IMR-90 (cell line): ENCODE data around the gene PITX2. TPM values are rescaled to one million over a fixed set of nuclear protein-coding genes. Genes with fewer than 3 reads are reported as not detected.

Experiments used
- ATAC-seq: fragments of 200-7000 bp; cut with Tn5 transposase; 2 replicates; pipeline ENCODE4 v1.9.1; 2020; ENCODE audit warnings: low read depth, mild to moderate bottlenecking, moderate library complexity
- BruUV-seq: library from RNA; stranded (reverse); fragments of 400-500 nt; replicated peaks from 2 replicates; lab custom pipeline; 2021; lab: Mats Ljungman, UMichigan
- CTCF ChIA-PET: fragments of 300-600 bp; formaldehyde crosslinking; extraction: SDS; loops from one replicate; lab custom pipeline; 2021; ENCODE audit warnings: antibody characterized with exemption; lab: Yijun Ruan, JAX
- POLR2A ChIA-PET: fragments of 300-600 bp; sonication (Branson Sonifier 250); formaldehyde crosslinking; loops from one replicate; lab custom pipeline; 2022; ENCODE audit warnings: antibody characterized with exemption; ENCODE audit not compliant: unreplicated experiment; lab: Charles Lee
- DNase-seq: peaks from one replicate; pipeline ENCODE4 v3.0.0; 2013
- H2AFZ ChIP-seq: replicated peaks from 2 replicates; pipeline ENCODE3; 2013; ENCODE audit warnings: low read length, mild to moderate bottlenecking; ENCODE audit not compliant: poor library complexity
- H2AK5ac ChIP-seq: 2 replicates; pipeline ENCODE4 v1.6.1; 2013; ENCODE audit warnings: low read depth, low read length, inconsistent platforms
- H2AK9ac ChIP-seq: replicated peaks from 2 replicates; pipeline ENCODE3; 2013; ENCODE audit warnings: mild to moderate bottlenecking, low read depth, low read length, moderate library complexity; ENCODE audit not compliant: poor library complexity
- H2BK120ac ChIP-seq: 2 replicates; pipeline ENCODE4 v1.6.1; 2013; ENCODE audit warnings: low read depth, low read length, inconsistent platforms
- H2BK15ac ChIP-seq: 3 replicates; pipeline ENCODE4 v1.6.1; 2013; ENCODE audit warnings: low read depth, low read length, inconsistent platforms
- H2BK20ac ChIP-seq: 2 replicates; pipeline ENCODE4 v1.6.1; 2013; ENCODE audit warnings: low read depth, mild to moderate bottlenecking, inconsistent platforms, low read length, moderate library complexity
- H2BK5ac ChIP-seq: 2 replicates; pipeline ENCODE4 v1.6.1; 2013; ENCODE audit warnings: mild to moderate bottlenecking, low read depth, low read length, inconsistent platforms; ENCODE audit not compliant: poor library complexity, severe bottlenecking
- H3K14ac ChIP-seq: replicated peaks from 2 replicates; pipeline ENCODE4 v1.6.1; 2013; ENCODE audit warnings: low read depth, low read length, inconsistent platforms
- H3K18ac ChIP-seq: 2 replicates; pipeline ENCODE4 v1.6.1; 2013; ENCODE audit warnings: low read depth, low read length, control low read depth
- H3K23ac ChIP-seq: 2 replicates; pipeline ENCODE4 v1.6.1; 2013; ENCODE audit warnings: low read depth, low read length, inconsistent platforms
- H3K27ac ChIP-seq: 2 replicates; pipeline ENCODE4 v1.5.1; 2013; ENCODE audit warnings: mild to moderate bottlenecking, control low read depth, low read length; ENCODE audit not compliant: insufficient read depth
- H3K27me3 ChIP-seq: 2 replicates; pipeline ENCODE4 v1.6.1; 2013; ENCODE audit warnings: low read length; ENCODE audit not compliant: control insufficient read depth, insufficient read depth
- H3K36me3 ChIP-seq: 2 replicates; pipeline ENCODE4 v1.6.1; 2013; ENCODE audit warnings: low read length, mixed read lengths; ENCODE audit not compliant: control insufficient read depth, insufficient read depth
- H3K4ac ChIP-seq: 2 replicates; pipeline ENCODE4 v1.6.1; 2013; ENCODE audit warnings: low read depth, low read length, inconsistent platforms
- H3K4me1 ChIP-seq: 2 replicates; pipeline ENCODE4 v1.6.1; 2013; ENCODE audit warnings: low read length, mixed read lengths; ENCODE audit not compliant: control insufficient read depth, insufficient read depth
- H3K4me2 ChIP-seq: 2 replicates; pipeline ENCODE4 v1.6.1; 2013; ENCODE audit warnings: low read depth, mild to moderate bottlenecking, control low read depth, low read length, moderate library complexity
- H3K4me3 ChIP-seq: 2 replicates; pipeline ENCODE4 v1.5.1; 2013; ENCODE audit warnings: low read depth, mild to moderate bottlenecking, control low read depth, low read length, moderate library complexity; ENCODE audit not compliant: insufficient read depth
- H3K56ac ChIP-seq: 2 replicates; pipeline ENCODE4 v1.6.1; 2013; ENCODE audit warnings: low read length, inconsistent platforms; ENCODE audit not compliant: insufficient read depth; ENCODE audit errors: extremely low read depth
- H3K79me1 ChIP-seq, 2 experiments: 2 replicates each; pipeline ENCODE4 v1.6.1; 2013; ENCODE audit warnings: low read length in 2 of 2, inconsistent platforms in 1 of 2, low read depth in 1 of 2
- H3K9ac ChIP-seq: 2 replicates; pipeline ENCODE4 v1.6.1; 2013; ENCODE audit warnings: low read depth, low read length, control low read depth
- H3K9me1 ChIP-seq: 2 replicates; pipeline ENCODE4 v1.6.1; 2013; ENCODE audit warnings: low read length, inconsistent platforms; ENCODE audit not compliant: insufficient read depth
- H3K9me3 ChIP-seq: 2 replicates; pipeline ENCODE4 v1.6.1; 2013; ENCODE audit warnings: low read length; ENCODE audit not compliant: control insufficient read depth, insufficient read depth
- H4K20me1 ChIP-seq: 2 replicates; pipeline ENCODE4 v1.6.1; 2013; ENCODE audit warnings: low read length, inconsistent platforms; ENCODE audit not compliant: insufficient read depth
- H4K5ac ChIP-seq: 2 replicates; pipeline ENCODE4 v1.6.1; 2013; ENCODE audit warnings: mild to moderate bottlenecking, low read depth, low read length, control low read depth
- H4K8ac ChIP-seq, 2 experiments: 2 replicates each; pipeline ENCODE4 v1.6.1; 2013; ENCODE audit warnings: low read depth in 2 of 2, low read length in 2 of 2, control low read depth in 1 of 2, inconsistent platforms in 1 of 2
- H4K91ac ChIP-seq: 2 replicates; pipeline ENCODE4 v1.6.1; 2013; ENCODE audit warnings: low read depth, low read length, inconsistent platforms; ENCODE audit not compliant: insufficient read depth
- BHLHE40 ChIP-seq: fragments of 150-350 bp; IDR thresholded peaks from 2 replicates; pipeline ENCODE4 v1.6.1; 2016; ENCODE audit warnings: mild to moderate bottlenecking, low read depth, low read length
- CEBPB ChIP-seq: IDR thresholded peaks from 2 replicates; pipeline ENCODE4 v1.6.1; 2012; ENCODE audit warnings: low read depth, low read length, improper control_type of control experiment
- CHD1 ChIP-seq: IDR thresholded peaks from 2 replicates; pipeline ENCODE4 v1.6.1; 2012; ENCODE audit warnings: low read depth, low read length, improper control_type of control experiment
- FOS ChIP-seq: fragments of 150-350 bp; IDR thresholded peaks from 2 replicates; pipeline ENCODE4 v1.6.1; 2016; ENCODE audit warnings: low read depth, low read length
- MAFK ChIP-seq: IDR thresholded peaks from 2 replicates; pipeline ENCODE4 v1.6.1; 2012; ENCODE audit warnings: low read depth, low read length, improper control_type of control experiment
- MAZ ChIP-seq: IDR thresholded peaks from 2 replicates; pipeline ENCODE4 v1.6.1; 2012; ENCODE audit warnings: low read depth, mild to moderate bottlenecking, low read length, improper control_type of control experiment, moderate library complexity, borderline replicate concordance
- MXI1 ChIP-seq: IDR thresholded peaks from 2 replicates; pipeline ENCODE4 v1.6.1; 2012; ENCODE audit warnings: low read depth, mild to moderate bottlenecking, low read length, moderate library complexity, borderline replicate concordance
- NFE2L2 ChIP-seq: fragments of 150-350 bp; IDR thresholded peaks from 2 replicates; pipeline ENCODE4 v1.6.1; 2016; ENCODE audit warnings: low read depth, mild to moderate bottlenecking, low read length
- POLR2A ChIP-seq: IDR thresholded peaks from 2 replicates; pipeline ENCODE4 v1.6.1; 2012; ENCODE audit warnings: mild to moderate bottlenecking, low read depth, low read length
- RAD21 ChIP-seq: IDR thresholded peaks from 2 replicates; pipeline ENCODE4 v1.6.1; 2012; ENCODE audit warnings: low read length, improper control_type of control experiment
- RCOR1 ChIP-seq: IDR thresholded peaks from 2 replicates; pipeline ENCODE4 v1.6.1; 2012; ENCODE audit warnings: mild to moderate bottlenecking, low read length, improper control_type of control experiment; ENCODE audit not compliant: insufficient replicate concordance
- RFX5 ChIP-seq: IDR thresholded peaks from 2 replicates; pipeline ENCODE4 v1.8.0; 2012; ENCODE audit warnings: low read depth, mild to moderate bottlenecking, low read length, moderate library complexity
- SMC3 ChIP-seq: fragments of 150-350 bp; IDR thresholded peaks from 2 replicates; pipeline ENCODE4 v1.6.1; 2016; ENCODE audit warnings: low read depth, mild to moderate bottlenecking, antibody characterized with exemption, low read length, moderate library complexity
- WGBS, 2 experiments: methylation state at CpG; one replicate each; pipeline versions ENCODE4 v1.1.5 to v1.1.7; 2013; ENCODE audit warnings: missing lambda C conversion rate in 2 of 2; ENCODE audit not compliant: insufficient read length in 1 of 2; ENCODE audit errors: extremely low coverage in 2 of 2; 5-methylcytosine and 5-hydroxymethylcytosine counted together
- dilution Hi-C: fragments of 300-500 bp; cut with HindIII; formaldehyde crosslinking; loops from one replicate; pipeline ENCODE4 v1.14.3; 2018; ENCODE audit warnings: low sequenced_read_pairs; ENCODE audit not compliant: unreplicated experiment
- in situ Hi-C: fragments of 300-500 bp; cut with MboI; formaldehyde crosslinking; loops from 3 replicates; pipeline ENCODE4 v1.14.3; 2019; ENCODE audit warnings: low sequenced_read_pairs, inconsistent platforms, mixed read lengths
- intact Hi-C: fragments of 100-400 bp; cut with micrococcal nuclease; formaldehyde crosslinking; loops from 2 replicates; pipeline ENCODE4 v1.10.0; 2022
- polyA plus RNA-seq, 3 experiments: library from polyadenylated mRNA; depleted of rRNA; stranded (reverse); fragments of >200 nt; gene quantifications; 2 replicates each; pipeline ENCODE4 v1.2.3, GENCODE V29; 2012; ENCODE audit warnings: low replicate concordance in 1 of 3
- total RNA-seq: library from RNA; depleted of rRNA; stranded (reverse); fragments of >200 nt; gene quantifications from 2 replicates; pipeline ENCODE4 v1.2.3, GENCODE V29; 2012
- TF ChIP-seq, protein P1 (sequence below): fragments of 150-350 bp; IDR thresholded peaks from 2 replicates; pipeline ENCODE4 v1.6.1; 2017; ENCODE audit warnings: mild to moderate bottlenecking, antibody characterized with exemption, low read length, low read depth

Gene PITX2
- total and polyA plus RNA-seq, 2 of the 4 experiments (the other 2 are of a cell fraction): 3.0 to 6.3 TPM

DNA sequence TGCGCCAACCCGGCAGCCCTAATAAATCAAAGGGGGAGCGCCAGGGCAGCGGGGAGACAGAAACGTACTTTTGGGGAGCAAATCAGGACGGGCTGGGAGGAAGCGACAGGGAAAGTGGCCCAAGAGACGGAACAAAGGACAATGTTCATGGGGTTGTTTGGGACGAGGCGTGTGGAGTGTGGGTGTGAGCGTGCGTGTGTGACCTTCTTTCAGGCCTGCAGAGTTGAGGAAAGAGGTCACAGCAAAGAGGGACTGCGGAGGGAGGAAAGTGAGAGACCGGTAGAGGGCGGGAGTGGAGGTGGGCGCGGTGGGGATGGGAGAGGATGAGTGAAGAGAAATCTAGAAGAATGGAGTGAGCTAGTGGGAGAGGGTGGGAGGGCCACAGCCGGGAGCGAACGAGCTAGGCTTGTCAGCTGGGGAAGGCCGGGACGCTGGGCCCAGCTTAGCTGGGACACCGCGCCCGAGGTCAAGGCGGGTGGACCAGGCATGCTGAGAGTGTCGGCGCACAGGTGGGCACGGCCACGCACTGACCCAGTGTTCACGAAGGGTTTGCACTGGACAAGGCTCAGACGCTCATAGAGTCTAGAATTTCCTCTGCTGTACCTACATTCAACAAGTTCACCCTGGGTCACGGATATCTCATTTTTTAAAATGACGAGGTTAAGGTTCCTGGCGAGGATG lies 14.7 kb upstream of the PITX2 start:
- H3K4me1 ChIP-seq: peaks cover 2% of the 10 kb centered on the region; the same call in 1 of the 2 replicates
- H3K27me3 ChIP-seq: peaks cover 86% of the 10 kb centered on the region
- no peak overlapping the region for H2AK9ac ChIP-seq
- no peaks in the 10 kb centered on the region for H3K79me1 ChIP-seq
- dilution Hi-C loops (no loop called here), intact Hi-C loops (loop anchor here (2.0 to 10.0 kb wide), 2 partner anchors 217 to 727 kb away; no protein-coding TSS in a partner anchor), in situ Hi-C loops (loop anchor here (5.0 to 25.0 kb wide), 3 partner anchors 320 to 1400 kb away; no protein-coding TSS in a partner anchor)
- no peak overlapping the region for H3K14ac ChIP-seq
- H4K20me1 ChIP-seq: 0 out of 2 replicates have a peak, but pooled peaks cover 5% of the 10 kb centered on the region
- H3K4ac ChIP-seq: no peak overlapping the region; the same call in 1 of the 2 replicates
- H2BK20ac ChIP-seq: no peak overlapping the region
- DNase-seq (no peak), ATAC-seq (peak; percentile 13)
- H2BK120ac ChIP-seq: 0 out of 2 replicates have a peak overlapping the region, but pooled peaks have one; percentile 29
- peak overlapping the region; percentile 23; the same call in 1 of the 2 replicates for H3K23ac ChIP-seq
- POLR2A ChIA-PET: no interaction called here
- H2AK5ac ChIP-seq: no peak overlapping the region
- 0 out of 2 replicates have a peak overlapping the region, but pooled peaks have one; percentile 12 for H3K27ac ChIP-seq
- BruUV-seq: no TSS peak
- H4K91ac ChIP-seq: no peak overlapping the region
- no peaks in the 10 kb centered on the region for H3K9me1 ChIP-seq
- 0 out of 2 replicates have a peak overlapping the region, but pooled peaks have one; percentile 8 for H3K9ac ChIP-seq
- peaks cover 7% of the 10 kb centered on the region for H3K9me3 ChIP-seq
- H3K56ac ChIP-seq: no peak overlapping the region
- H3K36me3 ChIP-seq: no peaks in the 10 kb centered on the region
- peak overlapping the region; percentile 87 for H2AFZ ChIP-seq
- 11% methylated on average over 14 of the region's 35 CpGs; no CpG with 5 or more reads in 1 of the 2 experiments for WGBS, 2 experiments
- no peak overlapping the region for H4K5ac ChIP-seq
- peak overlapping the region; percentile 84 for H3K4me2 ChIP-seq
- no peak for TF ChIP-seq FOS
- TF ChIP-seq RAD21: no peak
- TF ChIP-seq NFE2L2: no peak
- TF ChIP-seq MXI1: no peak
- no peak for TF ChIP-seq MAZ
- TF ChIP-seq POLR2A: no peak
- no peak for TF ChIP-seq RFX5
- no peak for TF ChIP-seq BHLHE40
- no peak for TF ChIP-seq CEBPB
- no peak for TF ChIP-seq SMC3
- no peak for TF ChIP-seq MAFK
- TF ChIP-seq CHD1: no peak
- no peak for TF ChIP-seq RCOR1
- TF ChIP-seq, protein P1, sequence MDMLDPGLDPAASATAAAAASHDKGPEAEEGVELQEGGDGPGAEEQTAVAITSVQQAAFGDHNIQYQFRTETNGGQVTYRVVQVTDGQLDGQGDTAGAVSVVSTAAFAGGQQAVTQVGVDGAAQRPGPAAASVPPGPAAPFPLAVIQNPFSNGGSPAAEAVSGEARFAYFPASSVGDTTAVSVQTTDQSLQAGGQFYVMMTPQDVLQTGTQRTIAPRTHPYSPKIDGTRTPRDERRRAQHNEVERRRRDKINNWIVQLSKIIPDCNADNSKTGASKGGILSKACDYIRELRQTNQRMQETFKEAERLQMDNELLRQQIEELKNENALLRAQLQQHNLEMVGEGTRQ: no peak
- CTCF ChIA-PET: no interaction called here
- H3K4me3 ChIP-seq: peak overlapping the region; percentile 46
- no peak overlapping the region for H3K18ac ChIP-seq
- H2BK5ac ChIP-seq: no peak overlapping the region
- H2BK15ac ChIP-seq: no peak overlapping the region
- no peak overlapping the region for H4K8ac ChIP-seq
